Hepatocyte (in vitro differentiated cells): ENCODE results near the gene PIK3CA. TPM values are rescaled to one million over a fixed set of nuclear protein-coding genes. Genes with fewer than 3 reads are reported as not detected.

ENCODE experiments used
- DNase-seq: peaks from one replicate; pipeline ENCODE4 v3.0.0-alpha.2; 2016; ENCODE audit warnings: low spot score
- H2AFZ ChIP-seq: fragments of 200-600 bp; sonication (generic); 2 replicates; pipeline ENCODE4 v1.6.0; 2016; ENCODE audit warnings: antibody characterized with exemption, mild to moderate bottlenecking
- H3K27ac ChIP-seq: fragments of 200-600 bp; sonication (generic); 2 replicates; pipeline ENCODE4 v1.5.1; 2016; ENCODE audit warnings: mild to moderate bottlenecking
- H3K27me3 ChIP-seq: fragments of 200-600 bp; sonication (generic); 2 replicates; pipeline ENCODE4 v1.6.1; 2016
- H3K36me3 ChIP-seq: fragments of 200-600 bp; sonication (generic); replicated peaks from 2 replicates; pipeline ENCODE4 v1.5.1; 2016; ENCODE audit warnings: low read depth; ENCODE audit not compliant: insufficient read depth
- H3K4me1 ChIP-seq: fragments of 200-600 bp; sonication (generic); 2 replicates; pipeline ENCODE4 v1.5.1; 2016; ENCODE audit warnings: mild to moderate bottlenecking, moderate library complexity; ENCODE audit not compliant: insufficient read depth
- H3K4me2 ChIP-seq: fragments of 200-600 bp; sonication (generic); 2 replicates; pipeline ENCODE4 v1.6.0; 2016
- H3K4me3 ChIP-seq: fragments of 200-600 bp; sonication (generic); 2 replicates; pipeline ENCODE4 v1.5.1; 2016; ENCODE audit warnings: mild to moderate bottlenecking
- H3K79me2 ChIP-seq: fragments of 200-600 bp; sonication (generic); 2 replicates; pipeline ENCODE4 v1.6.0; 2017; ENCODE audit warnings: mild to moderate bottlenecking
- H3K9me2 ChIP-seq: fragments of 200-600 bp; sonication (generic); replicated peaks from 2 replicates; pipeline ENCODE4 v1.6.0; 2017; ENCODE audit warnings: mild to moderate bottlenecking; ENCODE audit not compliant: insufficient read depth
- H3K9me3 ChIP-seq: fragments of 200-600 bp; sonication (generic); 2 replicates; pipeline ENCODE4 v1.5.1; 2016; ENCODE audit warnings: low read depth, mild to moderate bottlenecking
- H4K20me1 ChIP-seq: fragments of 200-600 bp; sonication (generic); 2 replicates; pipeline ENCODE4 v1.6.0; 2016; ENCODE audit warnings: mild to moderate bottlenecking; ENCODE audit not compliant: insufficient read depth, poor library complexity, severe bottlenecking
- EZH2 ChIP-seq: fragments of 200-600 bp; sonication (generic); IDR thresholded peaks from 2 replicates; pipeline ENCODE4 v1.6.1; 2016; ENCODE audit warnings: antibody characterized with exemption, mild to moderate bottlenecking, borderline replicate concordance
- EZH2phosphoT487 ChIP-seq: fragments of 200-600 bp; sonication (generic); IDR thresholded peaks from one replicate; pipeline ENCODE4 v1.6.1; 2018; ENCODE audit warnings: antibody characterized with exemption, mild to moderate bottlenecking, low read depth, moderate library complexity; ENCODE audit not compliant: unreplicated experiment, severe bottlenecking
- WGBS: methylation state at CpG from one replicate; pipeline ENCODE4 v1.1.6; 2016; ENCODE audit warnings: low lambda C conversion rate; ENCODE audit errors: missing lambda C conversion rate; 5-methylcytosine and 5-hydroxymethylcytosine counted together
- polyA plus RNA-seq: library from polyadenylated mRNA; unstranded; fragments of >200 nt; fragmentation: Nextera tagmentation; extraction: Ambion mirVana; gene quantifications from 2 replicates; pipeline ENCODE4 v1.2.1, GENCODE V29; 2016
- total RNA-seq: library from RNA; depleted of rRNA; stranded (reverse); fragments of >200 nt; gene quantifications from 2 replicates; pipeline ENCODE4 v1.2.3, GENCODE V29; 2014
- TF ChIP-seq, protein P1 (sequence below): fragments of 200-600 bp; sonication (generic); IDR thresholded peaks from 2 replicates; pipeline ENCODE4 v1.5.1; 2016; ENCODE audit warnings: antibody characterized with exemption, mild to moderate bottlenecking; ENCODE audit not compliant: poor library complexity

PIK3CA gene
- total and polyA plus RNA-seq, 2 experiments from 2014 or later: 5.9 to 21.0 TPM

GRCh38 chr3:179264449-179264848, 116.3 kb downstream of the PIK3CA start:
- Histone ChIP-seq H3K4me2 (no peak overlapping the region), H3K79me2 (no peaks in the 10 kb centered on the region), H2AFZ (no peak overlapping the region), H3K27ac (no peak overlapping the region), H3K9me2 (no peaks in the 10 kb centered on the region), H3K27me3 (no peaks in the 10 kb centered on the region), H3K4me1 (no peaks in the 10 kb centered on the region), H4K20me1 (no peaks in the 10 kb centered on the region), H3K4me3 (no peak overlapping the region), H3K36me3 (no peaks in the 10 kb centered on the region), H3K9me3 (no peaks in the 10 kb centered on the region)
- TF ChIP-seq EZH2 (no peak), EZH2phosphoT487 (no peak)
- no peak for DNase-seq
- WGBS: 42% methylated on average over 4 of the region's 4 CpGs

GRCh38 chr3:179265092-179265491, 116.9 kb downstream of the PIK3CA start:
- TF ChIP-seq EZH2 (no peak), EZH2phosphoT487 (no peak)
- TF ChIP-seq, protein P1, sequence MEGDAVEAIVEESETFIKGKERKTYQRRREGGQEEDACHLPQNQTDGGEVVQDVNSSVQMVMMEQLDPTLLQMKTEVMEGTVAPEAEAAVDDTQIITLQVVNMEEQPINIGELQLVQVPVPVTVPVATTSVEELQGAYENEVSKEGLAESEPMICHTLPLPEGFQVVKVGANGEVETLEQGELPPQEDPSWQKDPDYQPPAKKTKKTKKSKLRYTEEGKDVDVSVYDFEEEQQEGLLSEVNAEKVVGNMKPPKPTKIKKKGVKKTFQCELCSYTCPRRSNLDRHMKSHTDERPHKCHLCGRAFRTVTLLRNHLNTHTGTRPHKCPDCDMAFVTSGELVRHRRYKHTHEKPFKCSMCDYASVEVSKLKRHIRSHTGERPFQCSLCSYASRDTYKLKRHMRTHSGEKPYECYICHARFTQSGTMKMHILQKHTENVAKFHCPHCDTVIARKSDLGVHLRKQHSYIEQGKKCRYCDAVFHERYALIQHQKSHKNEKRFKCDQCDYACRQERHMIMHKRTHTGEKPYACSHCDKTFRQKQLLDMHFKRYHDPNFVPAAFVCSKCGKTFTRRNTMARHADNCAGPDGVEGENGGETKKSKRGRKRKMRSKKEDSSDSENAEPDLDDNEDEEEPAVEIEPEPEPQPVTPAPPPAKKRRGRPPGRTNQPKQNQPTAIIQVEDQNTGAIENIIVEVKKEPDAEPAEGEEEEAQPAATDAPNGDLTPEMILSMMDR: no peak
- Histone ChIP-seq H4K20me1 (no peaks in the 10 kb centered on the region), H3K36me3 (no peaks in the 10 kb centered on the region), H3K9me2 (no peaks in the 10 kb centered on the region), H3K4me3 (no peak overlapping the region), H3K4me1 (no peaks in the 10 kb centered on the region), H3K27ac (no peak overlapping the region), H3K27me3 (no peaks in the 10 kb centered on the region), H2AFZ (no peak overlapping the region), H3K9me3 (no peaks in the 10 kb centered on the region), H3K4me2 (no peak overlapping the region), H3K79me2 (no peaks in the 10 kb centered on the region)
- WGBS: 100% methylated on average over 1 of the region's 1 CpG
- no peak for DNase-seq

- DNase-seq: no peak
- Histone ChIP-seq H3K9me3 (no peaks in the 10 kb centered on the region), H3K36me3 (no peaks in the 10 kb centered on the region), H3K9me2 (no peaks in the 10 kb centered on the region), H3K4me2 (no peak overlapping the region), H4K20me1 (no peaks in the 10 kb centered on the region), H3K4me1 (no peaks in the 10 kb centered on the region), H3K27ac (no peak overlapping the region), H3K79me2 (no peaks in the 10 kb centered on the region), H3K27me3 (no peaks in the 10 kb centered on the region), H2AFZ (no peak overlapping the region), H3K4me3 (no peak overlapping the region)
- WGBS: 85% methylated on average over 4 of the region's 4 CpGs
- TF ChIP-seq, protein P1: no peak
- TF ChIP-seq EZH2phosphoT487 (no peak), EZH2 (no peak)
Measured at GRCh38 chr3:179265875-179266274, 117.7 kb downstream of the PIK3CA start.

DNA sequence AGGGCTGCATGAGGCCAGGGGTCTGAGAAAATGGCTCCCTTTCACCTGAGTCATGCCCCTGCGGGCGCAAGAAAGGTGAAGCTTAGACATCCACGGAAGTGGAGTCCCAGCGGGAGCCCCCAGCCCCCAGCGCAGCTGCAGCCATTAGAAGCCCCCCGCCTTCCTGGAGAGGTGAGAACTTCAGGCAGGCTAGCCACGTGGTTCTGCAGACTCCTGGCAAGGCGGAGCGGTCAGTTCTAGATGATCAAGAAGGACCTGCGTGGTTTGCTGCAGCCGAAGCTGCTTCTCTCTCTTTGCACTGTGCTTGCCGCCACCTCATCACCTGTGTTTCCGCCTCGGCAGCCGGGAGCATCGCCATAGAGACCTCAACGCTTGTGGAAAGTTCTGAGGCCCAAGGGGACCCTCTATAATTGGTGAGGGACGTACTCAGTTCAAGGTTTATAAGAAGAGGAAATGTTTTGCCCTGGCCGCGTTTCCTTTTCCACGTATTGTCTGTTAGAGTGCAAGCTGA, 118.6 kb downstream of the PIK3CA start:
- Histone ChIP-seq H3K27ac (no peak overlapping the region), H2AFZ (no peak overlapping the region), H3K27me3 (no peaks in the 10 kb centered on the region), H4K20me1 (no peaks in the 10 kb centered on the region), H3K36me3 (no peaks in the 10 kb centered on the region), H3K4me1 (no peaks in the 10 kb centered on the region), H3K4me3 (no peak overlapping the region), H3K9me2 (no peaks in the 10 kb centered on the region), H3K79me2 (no peaks in the 10 kb centered on the region), H3K4me2 (no peak overlapping the region), H3K9me3 (no peaks in the 10 kb centered on the region)
- TF ChIP-seq EZH2phosphoT487 (no peak), EZH2 (no peak)
- TF ChIP-seq, protein P1: no peak
- WGBS: 90% methylated on average over 21 of the region's 21 CpGs
- DNase-seq: no peak
